ENCODE results near the gene CHRNA4.

DNA sequence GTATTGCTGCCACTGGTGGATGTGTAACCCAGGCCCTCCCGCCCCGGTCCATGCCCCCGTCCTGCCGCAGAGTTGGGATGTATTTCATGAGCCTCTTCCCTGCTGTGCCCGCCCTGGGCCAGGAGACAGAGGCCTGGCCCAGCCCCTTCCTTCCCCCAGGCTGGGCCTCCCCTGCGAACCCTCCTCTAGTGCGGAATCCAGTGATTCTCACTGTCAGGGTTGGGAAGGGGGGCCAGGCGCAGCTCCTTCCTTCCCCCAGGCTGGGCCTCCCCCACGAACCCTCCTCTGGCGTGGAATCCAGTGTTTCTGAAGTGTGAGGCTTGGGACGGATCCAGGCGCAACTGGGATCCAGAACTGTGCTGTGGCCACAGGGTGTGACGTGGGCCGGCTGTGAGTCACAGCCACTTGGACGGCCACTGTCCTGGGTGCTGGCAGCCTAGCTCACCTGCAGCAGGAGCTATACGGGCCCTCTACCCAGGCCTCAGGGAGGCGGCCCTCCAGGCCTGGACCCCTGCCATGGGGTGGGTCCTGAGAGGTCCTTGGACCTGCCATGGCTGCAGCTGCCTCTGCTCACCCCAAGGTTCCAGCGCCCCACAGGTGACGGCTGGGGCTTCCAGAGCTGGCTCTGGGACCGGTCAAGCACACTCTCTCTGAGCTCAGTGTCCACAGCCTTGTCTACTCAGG lies 39.9 kb downstream of the CHRNA4 start:
- TF ChIP-seq, protein P1, sequence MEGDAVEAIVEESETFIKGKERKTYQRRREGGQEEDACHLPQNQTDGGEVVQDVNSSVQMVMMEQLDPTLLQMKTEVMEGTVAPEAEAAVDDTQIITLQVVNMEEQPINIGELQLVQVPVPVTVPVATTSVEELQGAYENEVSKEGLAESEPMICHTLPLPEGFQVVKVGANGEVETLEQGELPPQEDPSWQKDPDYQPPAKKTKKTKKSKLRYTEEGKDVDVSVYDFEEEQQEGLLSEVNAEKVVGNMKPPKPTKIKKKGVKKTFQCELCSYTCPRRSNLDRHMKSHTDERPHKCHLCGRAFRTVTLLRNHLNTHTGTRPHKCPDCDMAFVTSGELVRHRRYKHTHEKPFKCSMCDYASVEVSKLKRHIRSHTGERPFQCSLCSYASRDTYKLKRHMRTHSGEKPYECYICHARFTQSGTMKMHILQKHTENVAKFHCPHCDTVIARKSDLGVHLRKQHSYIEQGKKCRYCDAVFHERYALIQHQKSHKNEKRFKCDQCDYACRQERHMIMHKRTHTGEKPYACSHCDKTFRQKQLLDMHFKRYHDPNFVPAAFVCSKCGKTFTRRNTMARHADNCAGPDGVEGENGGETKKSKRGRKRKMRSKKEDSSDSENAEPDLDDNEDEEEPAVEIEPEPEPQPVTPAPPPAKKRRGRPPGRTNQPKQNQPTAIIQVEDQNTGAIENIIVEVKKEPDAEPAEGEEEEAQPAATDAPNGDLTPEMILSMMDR (IDR thresholded peaks at IDR 0.05; ENCODE audit: low read depth, low read length, poor library complexity, severe bottlenecking): no peak
- no peak for TF ChIP-seq EZH2phosphoT487 (IDR thresholded peaks at IDR 0.05; ENCODE audit: borderline replicate concordance, low read length)

Data from DOHH2 (cell line).